ENCODE measurements around the gene PER1.

PER1 gene

GRCh38 chr17:8096541-8096940, 55.7 kb downstream of the PER1 start:
- H3K4me3 ChIP-seq (ENCODE audit: low read depth, low read length) = no peak overlapping the region
- in situ Hi-C loops (cut with HindIII; ENCODE audit: low sequenced_read_pairs) = no loop called here
- TF ChIP-seq CTCF (IDR thresholded peaks at IDR 0.05; ENCODE audit: low read depth, low read length, missing control alignments) = no peak
- no peak for DNase-seq (ENCODE audit: low read depth)

- no peak overlapping the region for H3K4me3 ChIP-seq (ENCODE audit: low read depth, low read length)
- no peak for TF ChIP-seq CTCF (IDR thresholded peaks at IDR 0.05; ENCODE audit: low read depth, low read length, missing control alignments)
- in situ Hi-C loops (cut with HindIII; ENCODE audit: low sequenced_read_pairs) = no loop called here
- DNase-seq (ENCODE audit: low read depth) = no peak
Measured at GRCh38 chr17:8095361-8095760, 56.8 kb downstream of the PER1 start.

GRCh38 chr17:8091033-8091687, 61.0 kb downstream of the PER1 start:
- in situ Hi-C loops (cut with HindIII; ENCODE audit: low sequenced_read_pairs) = no loop called here
- no peak for DNase-seq (ENCODE audit: low read depth)
- H3K4me3 ChIP-seq (ENCODE audit: low read depth, low read length) = no peak overlapping the region

More at GRCh38 chr17:8091033-8091687, 61.0 kb downstream of the PER1 start:
- no peak for TF ChIP-seq CTCF (IDR thresholded peaks at IDR 0.05; ENCODE audit: low read depth, low read length, missing control alignments)
